ENCODE data around the gene TMEM165.

GRCh38 chr4:55437356-55437796 lies 41.6 kb downstream of the TMEM165 start:
- TF ChIP-seq CTCF (IDR thresholded peaks at IDR 0.05) (no peak), POLR2AphosphoS5 (IDR thresholded peaks at IDR 0.05) (no peak), EP300 (IDR thresholded peaks at IDR 0.05) (no peak)
